A549 (cell line): ENCODE results near the gene RPLP1. TPM values are rescaled to one million over a fixed set of nuclear protein-coding genes. Genes with fewer than 3 reads are reported as not detected.

ENCODE experiments used
- ATAC-seq, 2 experiments: fragments of 200-7000 bp in 1 of 2; fragments of >200 bp in 1 of 2; cut with Nextera tagmentation in 1 of 2; cut with Tn5 transposase in 1 of 2; 3 replicates each; pipeline versions ENCODE4 v1.8.0 to v1.9.1; 2018 to 2020; ENCODE audit warnings: mild to moderate bottlenecking in 1 of 2, moderate library complexity in 1 of 2
- CTCF ChIA-PET: fragments of 300-600 bp; sonication (Branson Sonifier 250); formaldehyde crosslinking; extraction: SDS; loops from one replicate; lab custom pipeline; 2021; ENCODE audit warnings: antibody characterized with exemption, inconsistent platforms; lab: Yijun Ruan, JAX
- POLR2A ChIA-PET: fragments of 350-600 bp; formaldehyde crosslinking; extraction: SDS; loops from one replicate; lab custom pipeline; 2021; ENCODE audit warnings: antibody characterized with exemption, inconsistent platforms; lab: Yijun Ruan, JAX
- DNase-seq, 2 experiments: peaks; one replicate each; pipeline versions ENCODE4 v3.0.0 to v3.0.0-alpha.2; 2011 to 2016; ENCODE audit warnings: low read depth in 1 of 2, low spot score in 1 of 2
- FAIRE-seq: peaks from 2 replicates; lab custom pipeline; 2011; peaks lifted over from hg19 to GRCh38; lab: Jason Lieb, UNC
- H3K27ac ChIP-seq, 2 experiments: fragments of >200 bp; sonication (Bioruptor Twin); formaldehyde crosslinking; 3 replicates each; pipeline ENCODE4 v1.5.1; 2016 to 2017
- H3K4me1 ChIP-seq: fragments of >200 bp; sonication (Bioruptor Twin); formaldehyde crosslinking; 3 replicates; pipeline ENCODE4 v1.6.1; 2016
- H3K4me2 ChIP-seq: fragments of >200 bp; sonication (Bioruptor Twin); formaldehyde crosslinking; 3 replicates; pipeline ENCODE4 v1.6.1; 2016
- H3K4me3 ChIP-seq: fragments of >200 bp; sonication (Bioruptor Twin); formaldehyde crosslinking; 3 replicates; pipeline ENCODE4 v1.5.1; 2016
- H3K9me3 ChIP-seq: fragments of >200 bp; sonication (Bioruptor Twin); formaldehyde crosslinking; 3 replicates; pipeline ENCODE4 v1.6.1; 2016
- BHLHE40 ChIP-seq: IDR thresholded peaks from 2 replicates; pipeline ENCODE4 v1.6.1; 2012; ENCODE audit warnings: low read depth, low read length, inconsistent platforms
- CEBPB ChIP-seq, 2 experiments: fragments of >200 bp in 1 of 2; sonication (Bioruptor Twin) in 1 of 2; formaldehyde crosslinking in 1 of 2; IDR thresholded peaks; 2 replicates each; pipeline ENCODE4 v1.6.1; 2012 to 2016
- CHD2 ChIP-seq: fragments of 150-350 bp; IDR thresholded peaks from 2 replicates; pipeline ENCODE4 v1.6.1; 2014; ENCODE audit warnings: low read length; ENCODE audit not compliant: partially characterized antibody
- CTCF ChIP-seq: fragments of >200 bp; sonication (Bioruptor Twin); formaldehyde crosslinking; IDR thresholded peaks from 3 replicates; pipeline ENCODE4 v1.5.1; 2016
- EHF ChIP-seq: fragments of 250-450 bp; sonication (Bioruptor Pico); IDR thresholded peaks from 2 replicates; pipeline ENCODE4 v1.5.0; 2020; ENCODE audit warnings: mild to moderate bottlenecking
- EHMT2 ChIP-seq: fragments of 200-600 bp; sonication (generic); IDR thresholded peaks from 2 replicates; pipeline ENCODE4 v1.6.1; 2016; ENCODE audit warnings: antibody characterized with exemption, low read depth, mild to moderate bottlenecking, moderate library complexity
- ESRRA ChIP-seq: fragments of 150-350 bp; IDR thresholded peaks from 2 replicates; pipeline ENCODE4 v1.6.1; 2014; ENCODE audit warnings: mild to moderate bottlenecking, low read length, borderline replicate concordance
- FOSL2 ChIP-seq, 2 experiments: fragments of 450-650 bp in 1 of 2; fragments of >200 bp in 1 of 2; sonication (Bioruptor Twin) in 1 of 2; formaldehyde crosslinking; IDR thresholded peaks; 2 replicates each; pipeline versions ENCODE4 v1.5.0 to v1.6.1; 2016 to 2020; ENCODE audit warnings: mild to moderate bottlenecking in 1 of 2, moderate library complexity in 1 of 2
- FOXS1 ChIP-seq: fragments of 250-450 bp; sonication (Bioruptor Pico); IDR thresholded peaks from 2 replicates; pipeline ENCODE4 v1.5.0; 2020; ENCODE audit warnings: mild to moderate bottlenecking, moderate library complexity
- HEYL ChIP-seq: fragments of 250-450 bp; sonication (Bioruptor Pico); IDR thresholded peaks from 2 replicates; pipeline ENCODE4 v1.8.0; 2021; ENCODE audit warnings: mild to moderate bottlenecking, moderate library complexity
- HOXB13 ChIP-seq: fragments of 250-450 bp; sonication (Bioruptor Pico); IDR thresholded peaks from 2 replicates; pipeline ENCODE4 v1.5.0; 2020; ENCODE audit warnings: low read depth, mild to moderate bottlenecking, moderate library complexity
- HOXB5 ChIP-seq: fragments of 250-450 bp; sonication (Bioruptor Pico); IDR thresholded peaks from 2 replicates; pipeline ENCODE4 v1.5.0; 2020; ENCODE audit warnings: mild to moderate bottlenecking, moderate library complexity
- KDM1A ChIP-seq: fragments of 200-600 bp; sonication (generic); IDR thresholded peaks from 2 replicates; pipeline ENCODE4 v1.6.1; 2016; ENCODE audit warnings: low read depth, mild to moderate bottlenecking
- KDM5A ChIP-seq: fragments of 200-600 bp; sonication (generic); IDR thresholded peaks from 2 replicates; pipeline ENCODE4 v1.6.1; 2016; ENCODE audit warnings: antibody characterized with exemption, mild to moderate bottlenecking
- MAZ ChIP-seq: fragments of 150-350 bp; IDR thresholded peaks from 2 replicates; pipeline ENCODE4 v1.6.1; 2014; ENCODE audit warnings: antibody characterized with exemption, low read depth, low read length, borderline replicate concordance
- NFE2L2 ChIP-seq: fragments of 150-350 bp; conservative IDR thresholded peaks from 2 replicates; pipeline ENCODE4 v1.6.1; 2014; ENCODE audit warnings: low read length
- PBX3 ChIP-seq: IDR thresholded peaks from 2 replicates; pipeline ENCODE4 v1.6.1; 2012
- POLR2AphosphoS2 ChIP-seq: conservative IDR thresholded peaks from 2 replicates; pipeline ENCODE4 v1.6.1; 2012; ENCODE audit warnings: low read length, improper control_type of control experiment, inconsistent platforms
- RCOR1 ChIP-seq: fragments of 150-350 bp; IDR thresholded peaks from 2 replicates; pipeline ENCODE4 v1.6.1; 2014; ENCODE audit warnings: antibody characterized with exemption, low read length, low read depth
- RFX5 ChIP-seq: fragments of 450-650 bp; IDR thresholded peaks from 2 replicates; pipeline ENCODE4 v1.7.1; 2014; ENCODE audit warnings: antibody characterized with exemption, mild to moderate bottlenecking, moderate library complexity
- RNF2 ChIP-seq: fragments of 200-600 bp; sonication (generic); IDR thresholded peaks from 2 replicates; pipeline ENCODE4 v1.6.1; 2016; ENCODE audit warnings: low read depth, mild to moderate bottlenecking, antibody characterized with exemption, moderate library complexity, borderline replicate concordance
- SMC3 ChIP-seq: fragments of >200 bp; sonication (Bioruptor Twin); formaldehyde crosslinking; IDR thresholded peaks from 3 replicates; pipeline ENCODE4 v1.6.1; 2018; ENCODE audit warnings: inconsistent platforms
- SREBF2 ChIP-seq: fragments of 450-650 bp; IDR thresholded peaks from 2 replicates; pipeline ENCODE4 v1.6.1; 2014; ENCODE audit warnings: mild to moderate bottlenecking, moderate library complexity
- TP53 ChIP-seq: fragments of 250-450 bp; sonication (Bioruptor Pico); IDR thresholded peaks from 2 replicates; pipeline ENCODE4 v1.5.0; 2021; ENCODE audit warnings: mild to moderate bottlenecking, moderate library complexity
- WGBS: methylation state at CpG from one replicate; pipeline ENCODE4 v1.1.6; 2017; ENCODE audit errors: missing lambda C conversion rate; 5-methylcytosine and 5-hydroxymethylcytosine counted together
- polyA plus RNA-seq, 4 experiments: library from polyadenylated mRNA; depleted of rRNA in 3 of 4; stranded (reverse); fragments of >200 nt; fragmentation: RNase III in 1 of 4; extraction: RNeasy Plus Mini Kit Qiagen cat#74134 plus additional on column Dnase treatment in 1 of 4; gene quantifications; 2 replicates in 3 of 4; 3 replicates in 1 of 4; pipeline ENCODE4 v1.2.3, GENCODE V29; 2011 to 2017
- TF ChIP-seq, protein P1 (sequence below): fragments of 250-450 bp; sonication (Bioruptor Pico); IDR thresholded peaks from 2 replicates; pipeline ENCODE4 v1.5.0; 2020; ENCODE audit warnings: low read depth, mild to moderate bottlenecking, moderate library complexity

The RPLP1 gene
- polyA plus RNA-seq, 2 of the 4 experiments (the other 2 are of a cell fraction), result 1,245 to 4,104 TPM

- ATAC-seq (no peak), DNase-seq (no peak), FAIRE-seq (no peak)
- POLR2A ChIA-PET, result no interaction called here
- CTCF ChIA-PET, result interaction anchor here (0.6 to 1.7 kb wide), 4 partner anchors 11 to 304 kb away, joined by 3 to 17 read pairs (median 3); no protein-coding TSS in a partner anchor
- Histone ChIP-seq H3K27ac (no peak overlapping the region), H3K9me3 (peaks cover 2% of the 10 kb centered on the region; the same call in 1 of the 3 replicates), H3K4me3 (no peak overlapping the region), H3K4me1 (no peaks in the 10 kb centered on the region), H3K4me2 (no peak overlapping the region)
- WGBS, result 62% methylated on average over 3 of the region's 3 CpGs
- no peak for TF ChIP-seq RNF2
- TF ChIP-seq SREBF2, result no peak
- no peak for TF ChIP-seq KDM1A
- no peak for TF ChIP-seq PBX3
- no peak for TF ChIP-seq POLR2AphosphoS2
- no peak for TF ChIP-seq RFX5
- TF ChIP-seq CTCF, result no peak
- no peak for TF ChIP-seq CHD2
- TF ChIP-seq RCOR1, result no peak
- TF ChIP-seq, protein P1, sequence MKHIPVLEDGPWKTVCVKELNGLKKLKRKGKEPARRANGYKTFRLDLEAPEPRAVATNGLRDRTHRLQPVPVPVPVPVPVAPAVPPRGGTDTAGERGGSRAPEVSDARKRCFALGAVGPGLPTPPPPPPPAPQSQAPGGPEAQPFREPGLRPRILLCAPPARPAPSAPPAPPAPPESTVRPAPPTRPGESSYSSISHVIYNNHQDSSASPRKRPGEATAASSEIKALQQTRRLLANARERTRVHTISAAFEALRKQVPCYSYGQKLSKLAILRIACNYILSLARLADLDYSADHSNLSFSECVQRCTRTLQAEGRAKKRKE, result no peak
- no peak for TF ChIP-seq HOXB5
- no peak for TF ChIP-seq HOXB13 (CRISPR knock-in tag)
- no peak for TF ChIP-seq NFE2L2
- no peak for TF ChIP-seq TP53 (CRISPR knock-in tag)
- no peak for TF ChIP-seq BHLHE40
- TF ChIP-seq KDM5A, result no peak
- no peak for TF ChIP-seq FOSL2 (IDR thresholded peaks at IDR 0.05)
- no peak for TF ChIP-seq FOSL2 (CRISPR knock-in tag; IDR thresholded peaks at IDR 0.05)
- TF ChIP-seq EHF (CRISPR knock-in tag), result no peak
Observed at GRCh38 chr15:69491038-69491505, 38.5 kb downstream of the RPLP1 start.

DNA sequence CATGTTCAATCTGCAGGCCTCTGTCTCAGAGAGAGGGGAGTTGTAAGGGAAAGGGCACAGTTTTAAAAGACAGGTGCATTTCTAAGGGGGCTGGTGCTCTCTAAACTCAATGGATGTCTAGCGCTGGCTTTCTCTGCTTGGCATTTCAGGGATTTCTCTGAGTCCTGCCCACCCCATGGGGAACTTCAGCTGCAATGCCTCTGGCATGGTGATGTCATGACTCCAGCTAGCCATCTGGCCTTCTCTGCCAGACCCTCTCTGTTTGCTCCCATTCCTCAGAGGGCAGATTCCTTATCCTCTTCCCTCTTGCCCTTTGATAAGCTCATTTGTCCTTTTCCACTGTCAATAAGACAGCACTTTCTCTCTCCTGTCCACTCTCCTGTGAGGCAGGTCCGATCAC is 40.8 kb downstream of the RPLP1 start:
- WGBS, result 81% methylated on average over 2 of the region's 2 CpGs
- 0 out of 3 replicates have a peak, but pooled peaks cover 2% of the 10 kb centered on the region for H3K9me3 ChIP-seq
- DNase-seq (no peak), ATAC-seq (no peak), FAIRE-seq (no peak)
- no peaks in the 10 kb centered on the region for H3K4me1 ChIP-seq
- ChIA-PET CTCF (interaction anchor here (1.0 to 1.9 kb wide), 7 partner anchors 9 to 1092 kb away, joined by 3 to 10 read pairs (median 3); no protein-coding TSS in a partner anchor), POLR2A (no interaction called here)
- no peak for TF ChIP-seq MAZ
- TF ChIP-seq, protein P1, result no peak
- no peak for TF ChIP-seq CEBPB (IDR thresholded peaks at IDR 0.05)
- no peak for TF ChIP-seq SMC3
- no peak for TF ChIP-seq EHMT2
- no peak for TF ChIP-seq ESRRA
- TF ChIP-seq FOXS1 (CRISPR knock-in tag), result no peak
- TF ChIP-seq HEYL (CRISPR knock-in tag), result no peak
- no peak overlapping the region for H3K4me3 ChIP-seq
- no peak overlapping the region for H3K27ac ChIP-seq
- H3K4me2 ChIP-seq, result no peak overlapping the region
